Activated CD8-positive, alpha-beta memory T cell treated with anti-CD3 and anti-CD28 coated beads for 4 hours (primary cell): ENCODE measurements around the gene GYPE.
"Not testable (repeated sequence)": the region's sequence is repeated elsewhere in the genome, so short reads cannot be mapped to it uniquely, and the experiment has no call there.

ENCODE experiments used
- DNase-seq, 2 donors: peaks; one replicate each; pipeline ENCODE4 v3.0.0-alpha.2; 2020; ENCODE audit warnings: low read depth in 2 of 2

Gene GYPE

DNA sequence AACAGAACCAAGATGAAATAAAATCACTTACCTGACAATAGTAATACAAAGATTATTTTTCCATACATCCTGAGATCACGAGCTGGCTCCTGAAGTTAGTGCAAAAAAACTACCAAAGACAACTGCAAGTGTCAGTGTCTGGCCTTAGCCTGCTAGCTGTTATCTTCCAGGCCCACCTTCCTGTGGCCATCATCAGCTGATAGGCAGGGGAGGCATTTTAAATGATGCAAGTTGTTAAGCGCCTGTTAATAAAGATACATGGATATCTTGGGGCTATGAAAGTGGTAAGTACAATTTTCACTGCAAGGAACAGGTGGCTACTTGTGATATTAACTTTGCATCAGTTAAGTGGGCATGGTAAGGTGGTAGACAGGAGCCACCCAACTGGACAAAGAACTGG, at the start of gene GYPE:
Gene GYPE, minus strand, starts transcription at position 120 of the 400 bp plus-strand sequence. Its CDS starts 52 bp downstream, at position 68.
- DNase-seq, result not testable (repeated sequence)

GRCh38 chr4:143951458-143951972, 46.2 kb upstream of the GYPE start:
- DNase-seq, result not testable (repeated sequence)

DNA sequence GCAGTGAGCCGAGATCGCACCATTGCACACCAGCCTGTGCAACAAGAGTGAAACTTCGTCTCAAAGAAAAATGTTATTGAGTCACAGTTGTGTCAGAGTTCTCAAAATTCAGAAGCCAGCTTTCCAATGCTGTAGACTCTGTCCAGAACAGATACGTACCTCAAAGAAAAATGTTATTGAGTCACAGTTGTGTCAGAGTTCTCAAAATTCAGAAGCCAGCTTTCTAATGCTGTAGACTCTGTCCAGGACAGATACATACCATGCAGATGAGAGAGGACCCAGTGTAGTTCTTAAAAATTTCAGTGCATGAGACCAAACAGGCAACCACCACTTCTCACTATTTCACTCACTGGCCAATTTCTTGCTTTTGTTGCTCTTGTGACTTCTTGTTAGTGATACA, 45.6 kb upstream of the GYPE start:
- not testable (repeated sequence) for DNase-seq

- not testable (repeated sequence) for DNase-seq
These were observed 44.8 kb upstream of the GYPE start for GRCh38 chr4:143950185-143950584.

DNA sequence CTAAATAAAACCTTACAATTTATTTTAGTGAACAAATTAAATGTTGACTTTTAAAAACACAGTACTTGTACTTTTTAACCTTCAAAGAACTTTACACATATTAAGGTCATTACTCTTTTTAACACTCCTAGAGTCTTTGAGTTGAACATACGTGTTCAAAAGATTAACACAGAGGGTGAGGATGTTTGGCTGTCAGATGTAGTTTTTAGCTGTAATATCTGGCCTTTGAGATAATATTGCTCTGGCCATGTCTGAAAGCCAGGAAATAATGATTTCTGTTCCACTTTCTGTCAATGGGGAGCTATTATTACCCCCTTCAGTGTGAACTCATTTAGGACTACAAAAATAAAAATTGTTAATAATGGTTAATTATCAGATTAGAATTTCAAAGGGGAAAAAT, 42.1 kb upstream of the GYPE start:
- DNase-seq, result not testable (repeated sequence)

- DNase-seq, result not testable (repeated sequence)
These were observed 35.3 kb upstream of the GYPE start for GRCh38 chr4:143940708-143941107.

DNA sequence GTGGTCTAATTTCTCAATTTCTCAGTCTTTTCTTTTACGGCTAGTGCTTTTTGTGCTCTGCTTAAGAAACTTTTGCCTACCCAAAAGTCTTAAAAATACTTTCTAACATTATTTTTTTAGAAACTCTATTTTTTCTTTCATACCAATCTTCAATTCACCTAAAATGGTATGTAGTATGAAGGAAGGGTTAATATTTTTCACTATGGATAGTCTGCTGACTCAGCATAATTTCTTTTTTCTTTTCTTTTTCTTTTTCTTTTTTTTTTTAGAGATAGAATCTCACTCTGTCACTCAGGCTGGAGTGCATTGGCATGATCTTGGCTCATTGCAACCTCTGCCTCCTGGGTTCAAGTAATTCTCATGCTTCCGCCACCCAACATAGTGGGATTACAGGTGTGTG, 34.2 kb upstream of the GYPE start:
- DNase-seq, result no peak

DNA sequence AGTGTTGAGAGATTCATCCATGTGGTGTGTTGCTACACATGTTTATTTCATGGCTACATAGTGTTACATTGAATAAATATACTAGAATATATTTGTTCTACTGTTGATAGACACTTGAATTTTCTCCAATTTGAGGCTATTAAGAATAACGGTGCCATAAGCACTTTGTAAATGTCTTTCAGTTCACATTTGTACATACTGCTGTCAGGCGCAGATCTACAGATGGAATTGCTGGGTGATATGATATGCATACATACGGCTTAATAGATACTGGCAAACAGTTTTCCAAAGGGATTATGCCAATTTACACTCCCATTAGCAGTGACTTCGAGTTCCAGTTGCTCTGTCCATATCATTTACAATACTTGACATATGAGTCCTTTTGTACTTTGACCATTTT, 33.5 kb upstream of the GYPE start:
- DNase-seq, result not testable (repeated sequence)

GRCh38 chr4:143921181-143921580, 15.8 kb upstream of the GYPE start:
- no peak for DNase-seq

- DNase-seq, result not testable (repeated sequence)
These were observed 11.1 kb upstream of the GYPE start for GRCh38 chr4:143916485-143916884.

GRCh38 chr4:143912478-143912877, 7.1 kb upstream of the GYPE start:
- not testable (repeated sequence) for DNase-seq

GRCh38 chr4:143911528-143912417, 6.4 kb upstream of the GYPE start:
- peak in 1 of 2 donors; percentile 9 for DNase-seq

DNA sequence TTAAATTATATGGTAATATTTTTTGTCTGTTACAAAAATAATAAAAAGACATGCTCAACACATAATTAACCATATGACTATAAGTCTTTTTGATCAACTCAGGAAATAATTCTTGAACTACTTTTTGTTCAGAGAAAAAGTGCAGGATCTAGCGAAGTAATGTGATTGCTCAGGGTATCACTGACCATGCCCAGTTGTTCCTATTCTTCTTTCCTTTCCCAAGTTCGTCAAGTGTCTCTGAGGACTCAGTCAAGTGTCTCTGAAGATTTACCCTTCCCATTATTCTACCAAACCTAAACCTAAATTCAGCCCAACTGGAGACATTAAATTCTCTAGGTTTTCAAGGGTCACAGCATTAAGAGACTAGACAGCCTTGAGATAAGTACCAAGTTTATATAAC, 5.5 kb upstream of the GYPE start:
- DNase-seq, result not testable (repeated sequence)

GRCh38 chr4:143907811-143908210, 2.5 kb upstream of the GYPE start:
- not testable (repeated sequence) for DNase-seq

DNA sequence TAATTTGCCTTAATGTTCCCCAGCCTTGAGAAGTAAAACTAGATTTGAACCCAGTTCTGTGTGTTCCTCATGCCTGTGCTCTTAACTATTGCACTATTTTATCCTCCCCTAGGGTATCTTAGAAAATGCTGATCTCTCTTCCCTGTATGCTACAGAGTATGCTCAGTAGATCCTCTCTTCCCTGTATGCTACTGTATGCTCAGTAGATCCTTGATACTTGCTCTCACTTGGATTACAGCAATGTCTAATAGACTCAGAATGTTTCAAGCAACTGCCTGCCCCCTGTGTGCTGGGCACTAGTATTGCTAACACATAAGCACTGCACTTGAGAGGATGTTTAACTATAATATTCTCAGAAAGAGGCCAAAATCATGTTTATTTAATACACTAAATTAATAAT, 928 bp downstream of the GYPE start:
- not testable (repeated sequence) for DNase-seq

- DNase-seq, result not testable (repeated sequence)
These were observed 15.0 kb downstream of the GYPE start for GRCh38 chr4:143890323-143890722.

- not testable (repeated sequence) for DNase-seq
These were observed 17.2 kb downstream of the GYPE start for GRCh38 chr4:143888189-143888588.

GRCh38 chr4:143884965-143885364, 20.4 kb downstream of the GYPE start:
- DNase-seq, result not testable (repeated sequence)

- no peak for DNase-seq
These were observed 21.8 kb downstream of the GYPE start for GRCh38 chr4:143883529-143883928.

GRCh38 chr4:143882892-143883291, 22.5 kb downstream of the GYPE start:
- no peak for DNase-seq

DNA sequence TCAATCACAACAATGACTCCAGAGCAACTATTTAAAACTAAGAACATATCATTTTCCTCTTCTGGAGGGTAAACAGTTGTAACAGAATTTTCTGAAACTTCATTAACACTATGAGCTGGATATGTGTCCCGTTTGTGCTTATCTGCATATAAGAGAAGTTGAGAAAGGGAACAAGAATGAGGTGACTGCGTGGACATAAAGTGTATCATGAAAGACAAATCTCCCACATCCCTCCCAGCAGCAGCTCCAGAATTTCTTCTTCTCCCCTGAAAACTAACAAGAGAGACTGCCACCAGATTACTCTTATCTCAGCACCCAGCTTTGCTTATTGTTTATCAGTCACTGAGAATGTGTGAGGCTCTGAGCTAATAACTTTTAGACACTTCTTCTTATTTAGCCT, 25.8 kb downstream of the GYPE start:
- not testable (repeated sequence) for DNase-seq

GRCh38 chr4:143875357-143875756, 30.0 kb downstream of the GYPE start:
- DNase-seq, result not testable (repeated sequence)
